IMR-90 (cell line): Measurements from ENCODE around the gene SPATC1L. TPM values are rescaled to one million over a fixed set of nuclear protein-coding genes. Genes with fewer than 3 reads are reported as not detected.

Experiments
- ATAC-seq: fragments of 200-7000 bp; cut with Tn5 transposase; 2 replicates; pipeline ENCODE4 v1.9.1; 2020; ENCODE audit warnings: low read depth, mild to moderate bottlenecking, moderate library complexity
- BruUV-seq: library from RNA; stranded (reverse); fragments of 400-500 nt; replicated peaks from 2 replicates; lab custom pipeline; 2021; lab: Mats Ljungman, UMichigan
- CTCF ChIA-PET: fragments of 300-600 bp; formaldehyde crosslinking; extraction: SDS; loops from one replicate; lab custom pipeline; 2021; ENCODE audit warnings: antibody characterized with exemption; lab: Yijun Ruan, JAX
- POLR2A ChIA-PET: fragments of 300-600 bp; sonication (Branson Sonifier 250); formaldehyde crosslinking; loops from one replicate; lab custom pipeline; 2022; ENCODE audit warnings: antibody characterized with exemption; ENCODE audit not compliant: unreplicated experiment; lab: Charles Lee
- DNase-seq: peaks from one replicate; pipeline ENCODE4 v3.0.0; 2013
- H2AFZ ChIP-seq: replicated peaks from 2 replicates; pipeline ENCODE3; 2013; ENCODE audit warnings: low read length, mild to moderate bottlenecking; ENCODE audit not compliant: poor library complexity
- H2AK5ac ChIP-seq: 2 replicates; pipeline ENCODE4 v1.6.1; 2013; ENCODE audit warnings: low read depth, low read length, inconsistent platforms
- H2AK9ac ChIP-seq: replicated peaks from 2 replicates; pipeline ENCODE3; 2013; ENCODE audit warnings: mild to moderate bottlenecking, low read depth, low read length, moderate library complexity; ENCODE audit not compliant: poor library complexity
- H2BK120ac ChIP-seq: 2 replicates; pipeline ENCODE4 v1.6.1; 2013; ENCODE audit warnings: low read depth, low read length, inconsistent platforms
- H2BK15ac ChIP-seq: 3 replicates; pipeline ENCODE4 v1.6.1; 2013; ENCODE audit warnings: low read depth, low read length, inconsistent platforms
- H2BK20ac ChIP-seq: 2 replicates; pipeline ENCODE4 v1.6.1; 2013; ENCODE audit warnings: low read depth, mild to moderate bottlenecking, inconsistent platforms, low read length, moderate library complexity
- H2BK5ac ChIP-seq: 2 replicates; pipeline ENCODE4 v1.6.1; 2013; ENCODE audit warnings: mild to moderate bottlenecking, low read depth, low read length, inconsistent platforms; ENCODE audit not compliant: poor library complexity, severe bottlenecking
- H3K14ac ChIP-seq: replicated peaks from 2 replicates; pipeline ENCODE4 v1.6.1; 2013; ENCODE audit warnings: low read depth, low read length, inconsistent platforms
- H3K18ac ChIP-seq: 2 replicates; pipeline ENCODE4 v1.6.1; 2013; ENCODE audit warnings: low read depth, low read length, control low read depth
- H3K23ac ChIP-seq: 2 replicates; pipeline ENCODE4 v1.6.1; 2013; ENCODE audit warnings: low read depth, low read length, inconsistent platforms
- H3K27ac ChIP-seq: 2 replicates; pipeline ENCODE4 v1.5.1; 2013; ENCODE audit warnings: mild to moderate bottlenecking, control low read depth, low read length; ENCODE audit not compliant: insufficient read depth
- H3K27me3 ChIP-seq: 2 replicates; pipeline ENCODE4 v1.6.1; 2013; ENCODE audit warnings: low read length; ENCODE audit not compliant: control insufficient read depth, insufficient read depth
- H3K36me3 ChIP-seq: 2 replicates; pipeline ENCODE4 v1.6.1; 2013; ENCODE audit warnings: low read length, mixed read lengths; ENCODE audit not compliant: control insufficient read depth, insufficient read depth
- H3K4ac ChIP-seq: 2 replicates; pipeline ENCODE4 v1.6.1; 2013; ENCODE audit warnings: low read depth, low read length, inconsistent platforms
- H3K4me1 ChIP-seq: 2 replicates; pipeline ENCODE4 v1.6.1; 2013; ENCODE audit warnings: low read length, mixed read lengths; ENCODE audit not compliant: control insufficient read depth, insufficient read depth
- H3K4me2 ChIP-seq: 2 replicates; pipeline ENCODE4 v1.6.1; 2013; ENCODE audit warnings: low read depth, mild to moderate bottlenecking, control low read depth, low read length, moderate library complexity
- H3K4me3 ChIP-seq: 2 replicates; pipeline ENCODE4 v1.5.1; 2013; ENCODE audit warnings: low read depth, mild to moderate bottlenecking, control low read depth, low read length, moderate library complexity; ENCODE audit not compliant: insufficient read depth
- H3K56ac ChIP-seq: 2 replicates; pipeline ENCODE4 v1.6.1; 2013; ENCODE audit warnings: low read length, inconsistent platforms; ENCODE audit not compliant: insufficient read depth; ENCODE audit errors: extremely low read depth
- H3K79me1 ChIP-seq, 2 experiments: 2 replicates each; pipeline ENCODE4 v1.6.1; 2013; ENCODE audit warnings: low read length in 2 of 2, inconsistent platforms in 1 of 2, low read depth in 1 of 2
- H3K9ac ChIP-seq: 2 replicates; pipeline ENCODE4 v1.6.1; 2013; ENCODE audit warnings: low read depth, low read length, control low read depth
- H3K9me1 ChIP-seq: 2 replicates; pipeline ENCODE4 v1.6.1; 2013; ENCODE audit warnings: low read length, inconsistent platforms; ENCODE audit not compliant: insufficient read depth
- H3K9me3 ChIP-seq: 2 replicates; pipeline ENCODE4 v1.6.1; 2013; ENCODE audit warnings: low read length; ENCODE audit not compliant: control insufficient read depth, insufficient read depth
- H4K20me1 ChIP-seq: 2 replicates; pipeline ENCODE4 v1.6.1; 2013; ENCODE audit warnings: low read length, inconsistent platforms; ENCODE audit not compliant: insufficient read depth
- H4K5ac ChIP-seq: 2 replicates; pipeline ENCODE4 v1.6.1; 2013; ENCODE audit warnings: mild to moderate bottlenecking, low read depth, low read length, control low read depth
- H4K8ac ChIP-seq, 2 experiments: 2 replicates each; pipeline ENCODE4 v1.6.1; 2013; ENCODE audit warnings: low read depth in 2 of 2, low read length in 2 of 2, control low read depth in 1 of 2, inconsistent platforms in 1 of 2
- H4K91ac ChIP-seq: 2 replicates; pipeline ENCODE4 v1.6.1; 2013; ENCODE audit warnings: low read depth, low read length, inconsistent platforms; ENCODE audit not compliant: insufficient read depth
- BHLHE40 ChIP-seq: fragments of 150-350 bp; IDR thresholded peaks from 2 replicates; pipeline ENCODE4 v1.6.1; 2016; ENCODE audit warnings: mild to moderate bottlenecking, low read depth, low read length
- CEBPB ChIP-seq: IDR thresholded peaks from 2 replicates; pipeline ENCODE4 v1.6.1; 2012; ENCODE audit warnings: low read depth, low read length, improper control_type of control experiment
- CHD1 ChIP-seq: IDR thresholded peaks from 2 replicates; pipeline ENCODE4 v1.6.1; 2012; ENCODE audit warnings: low read depth, low read length, improper control_type of control experiment
- CTCF ChIP-seq: conservative IDR thresholded peaks from 2 replicates; pipeline ENCODE4 v1.5.1; 2012; ENCODE audit warnings: mild to moderate bottlenecking, low read depth, low read length, improper control_type of control experiment
- FOS ChIP-seq: fragments of 150-350 bp; IDR thresholded peaks from 2 replicates; pipeline ENCODE4 v1.6.1; 2016; ENCODE audit warnings: low read depth, low read length
- MAFK ChIP-seq: IDR thresholded peaks from 2 replicates; pipeline ENCODE4 v1.6.1; 2012; ENCODE audit warnings: low read depth, low read length, improper control_type of control experiment
- MXI1 ChIP-seq: IDR thresholded peaks from 2 replicates; pipeline ENCODE4 v1.6.1; 2012; ENCODE audit warnings: low read depth, mild to moderate bottlenecking, low read length, moderate library complexity, borderline replicate concordance
- NFE2L2 ChIP-seq: fragments of 150-350 bp; IDR thresholded peaks from 2 replicates; pipeline ENCODE4 v1.6.1; 2016; ENCODE audit warnings: low read depth, mild to moderate bottlenecking, low read length
- POLR2A ChIP-seq: IDR thresholded peaks from 2 replicates; pipeline ENCODE4 v1.6.1; 2012; ENCODE audit warnings: mild to moderate bottlenecking, low read depth, low read length
- RAD21 ChIP-seq: IDR thresholded peaks from 2 replicates; pipeline ENCODE4 v1.6.1; 2012; ENCODE audit warnings: low read length, improper control_type of control experiment
- RCOR1 ChIP-seq: IDR thresholded peaks from 2 replicates; pipeline ENCODE4 v1.6.1; 2012; ENCODE audit warnings: mild to moderate bottlenecking, low read length, improper control_type of control experiment; ENCODE audit not compliant: insufficient replicate concordance
- RFX5 ChIP-seq: IDR thresholded peaks from 2 replicates; pipeline ENCODE4 v1.8.0; 2012; ENCODE audit warnings: low read depth, mild to moderate bottlenecking, low read length, moderate library complexity
- SMC3 ChIP-seq: fragments of 150-350 bp; IDR thresholded peaks from 2 replicates; pipeline ENCODE4 v1.6.1; 2016; ENCODE audit warnings: low read depth, mild to moderate bottlenecking, antibody characterized with exemption, low read length, moderate library complexity
- WGBS, 2 experiments: methylation state at CpG; one replicate each; pipeline versions ENCODE4 v1.1.5 to v1.1.7; 2013; ENCODE audit warnings: missing lambda C conversion rate in 2 of 2; ENCODE audit not compliant: insufficient read length in 1 of 2; ENCODE audit errors: extremely low coverage in 2 of 2; 5-methylcytosine and 5-hydroxymethylcytosine counted together
- dilution Hi-C: fragments of 300-500 bp; cut with HindIII; formaldehyde crosslinking; loops from one replicate; pipeline ENCODE4 v1.14.3; 2018; ENCODE audit warnings: low sequenced_read_pairs; ENCODE audit not compliant: unreplicated experiment
- in situ Hi-C: fragments of 300-500 bp; cut with MboI; formaldehyde crosslinking; loops from 3 replicates; pipeline ENCODE4 v1.14.3; 2019; ENCODE audit warnings: low sequenced_read_pairs, inconsistent platforms, mixed read lengths
- intact Hi-C: fragments of 100-400 bp; cut with micrococcal nuclease; formaldehyde crosslinking; loops from 2 replicates; pipeline ENCODE4 v1.10.0; 2022
- polyA plus RNA-seq, 3 experiments: library from polyadenylated mRNA; depleted of rRNA; stranded (reverse); fragments of >200 nt; gene quantifications; 2 replicates each; pipeline ENCODE4 v1.2.3, GENCODE V29; 2012; ENCODE audit warnings: low replicate concordance in 1 of 3
- total RNA-seq: library from RNA; depleted of rRNA; stranded (reverse); fragments of >200 nt; gene quantifications from 2 replicates; pipeline ENCODE4 v1.2.3, GENCODE V29; 2012
- TF ChIP-seq, protein P1 (sequence below): fragments of 150-350 bp; IDR thresholded peaks from 2 replicates; pipeline ENCODE4 v1.6.1; 2017; ENCODE audit warnings: mild to moderate bottlenecking, antibody characterized with exemption, low read length, low read depth
- TF ChIP-seq, protein P2 (sequence below): fragments of 150-350 bp; IDR thresholded peaks from 2 replicates; pipeline ENCODE4 v1.6.1; 2016; ENCODE audit warnings: low read depth, mild to moderate bottlenecking, low read length, moderate library complexity, borderline replicate concordance

Gene SPATC1L
- total and polyA plus RNA-seq, 2 of the 4 experiments (the other 2 are of a cell fraction): 3.8 to 17.2 TPM

GRCh38 chr21:46206163-46207005 lies 22.1 kb upstream of the SPATC1L start:
- Histone ChIP-seq H3K79me1 (no peaks in the 10 kb centered on the region; a peak in 1 of 4 replicates), H4K91ac (no peak overlapping the region), H2BK15ac (no peak overlapping the region), H3K36me3 (peaks cover 49% of the 10 kb centered on the region), H3K9me1 (no peaks in the 10 kb centered on the region; the same call in 1 of the 2 replicates), H3K18ac (no peak overlapping the region), H2AK9ac (no peak overlapping the region), H3K27ac (no peak overlapping the region), H4K5ac (no peak overlapping the region), H2AK5ac (no peak overlapping the region), H3K4me2 (no peak overlapping the region), H2BK20ac (no peak overlapping the region), H2BK5ac (no peak overlapping the region), H3K9ac (no peak overlapping the region), H4K8ac (no peak overlapping the region), H3K4ac (no peak overlapping the region), H3K9me3 (no peaks in the 10 kb centered on the region), H3K56ac (no peak overlapping the region), H3K14ac (no peak overlapping the region), H2AFZ (no peak overlapping the region), H3K27me3 (no peaks in the 10 kb centered on the region), H2BK120ac (no peak overlapping the region), H3K4me1 (no peaks in the 10 kb centered on the region), H3K4me3 (no peak overlapping the region), H4K20me1 (no peaks in the 10 kb centered on the region; the same call in 1 of the 2 replicates), H3K23ac (no peak overlapping the region)
- dilution Hi-C loops: no loop called here
- TF ChIP-seq, protein P1, sequence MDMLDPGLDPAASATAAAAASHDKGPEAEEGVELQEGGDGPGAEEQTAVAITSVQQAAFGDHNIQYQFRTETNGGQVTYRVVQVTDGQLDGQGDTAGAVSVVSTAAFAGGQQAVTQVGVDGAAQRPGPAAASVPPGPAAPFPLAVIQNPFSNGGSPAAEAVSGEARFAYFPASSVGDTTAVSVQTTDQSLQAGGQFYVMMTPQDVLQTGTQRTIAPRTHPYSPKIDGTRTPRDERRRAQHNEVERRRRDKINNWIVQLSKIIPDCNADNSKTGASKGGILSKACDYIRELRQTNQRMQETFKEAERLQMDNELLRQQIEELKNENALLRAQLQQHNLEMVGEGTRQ: no peak
- TF ChIP-seq BHLHE40 (no peak), SMC3 (no peak), MXI1 (no peak), FOS (no peak), NFE2L2 (no peak), POLR2A (no peak), CHD1 (no peak), CEBPB (no peak), RCOR1 (no peak), CTCF (no peak), MAFK (no peak), RFX5 (no peak), RAD21 (no peak)
- TF ChIP-seq, protein P2, sequence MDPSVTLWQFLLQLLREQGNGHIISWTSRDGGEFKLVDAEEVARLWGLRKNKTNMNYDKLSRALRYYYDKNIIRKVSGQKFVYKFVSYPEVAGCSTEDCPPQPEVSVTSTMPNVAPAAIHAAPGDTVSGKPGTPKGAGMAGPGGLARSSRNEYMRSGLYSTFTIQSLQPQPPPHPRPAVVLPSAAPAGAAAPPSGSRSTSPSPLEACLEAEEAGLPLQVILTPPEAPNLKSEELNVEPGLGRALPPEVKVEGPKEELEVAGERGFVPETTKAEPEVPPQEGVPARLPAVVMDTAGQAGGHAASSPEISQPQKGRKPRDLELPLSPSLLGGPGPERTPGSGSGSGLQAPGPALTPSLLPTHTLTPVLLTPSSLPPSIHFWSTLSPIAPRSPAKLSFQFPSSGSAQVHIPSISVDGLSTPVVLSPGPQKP: no peak
- 95% methylated on average over 18 of the region's 24 CpGs; no CpG with 5 or more reads in 1 of the 2 experiments for WGBS, 2 experiments
- ChIA-PET POLR2A (no interaction called here), CTCF (no interaction called here)
- no peak for DNase-seq
- in situ Hi-C loops: no loop called here
- intact Hi-C loops: no loop called here
- no TSS peak for BruUV-seq
- ATAC-seq: no peak
